HepG2 (cell line): ENCODE data around the gene FITM1. TPM values are rescaled to one million over a fixed set of nuclear protein-coding genes. Genes with fewer than 3 reads are reported as not detected.

Experiments
- ATF3 ChIP-seq: sonication (generic); formaldehyde crosslinking; IDR thresholded peaks from 2 replicates; pipeline ENCODE4 v1.4.0; 2020; ENCODE audit warnings: missing genetic modification reagents
- ATM ChIP-seq: fragments of 450-650 bp; IDR thresholded peaks from 2 replicates; pipeline ENCODE4 v1.7.1; 2017; ENCODE audit warnings: mild to moderate bottlenecking, borderline replicate concordance
- EEA1 ChIP-seq: sonication (generic); formaldehyde crosslinking; IDR thresholded peaks from 2 replicates; pipeline ENCODE4 v1.5.1; 2020; ENCODE audit warnings: mild to moderate bottlenecking, missing genetic modification reagents, borderline replicate concordance
- FOXA3 ChIP-seq: IDR thresholded peaks from 2 replicates; pipeline ENCODE4 v1.6.1; 2016; ENCODE audit warnings: missing genetic modification reagents, missing compliant biosample characterization
- MBD4 ChIP-seq: IDR thresholded peaks from 2 replicates; pipeline ENCODE4 v1.6.1; 2012; ENCODE audit warnings: low read length, inconsistent platforms, borderline replicate concordance
- MBNL3 ChIP-seq: fragments of 250-450 bp; sonication (Bioruptor Pico); conservative IDR thresholded peaks from 2 replicates; pipeline ENCODE4 v1.8.0; 2022; ENCODE audit warnings: mild to moderate bottlenecking, inconsistent platforms
- NFE2L1 ChIP-seq: sonication (generic); formaldehyde crosslinking; IDR thresholded peaks from 2 replicates; pipeline ENCODE4 v1.4.0; 2020; ENCODE audit warnings: missing genetic modification reagents, mild to moderate bottlenecking, borderline replicate concordance
- PAX8 ChIP-seq: sonication (generic); formaldehyde crosslinking; IDR thresholded peaks from 2 replicates; pipeline ENCODE4 v1.8.0; 2022; ENCODE audit warnings: mild to moderate bottlenecking, missing genetic modification reagents, borderline replicate concordance
- POLR2A ChIP-seq, 2 experiments: IDR thresholded peaks; 2 replicates each; pipeline ENCODE4 v1.6.1; 2011; ENCODE audit warnings: low read depth in 2 of 2, low read length in 2 of 2, mild to moderate bottlenecking in 1 of 2, moderate library complexity in 1 of 2; ENCODE audit not compliant: insufficient read depth in 1 of 2
- XRCC5 ChIP-seq: fragments of 200-400 bp; formaldehyde crosslinking; optimal IDR thresholded peaks from 2 replicates; pipeline ENCODE3; 2017; ENCODE audit warnings: mild to moderate bottlenecking, low read length
- ZBTB2 ChIP-seq: sonication (generic); formaldehyde crosslinking; IDR thresholded peaks from 2 replicates; pipeline ENCODE4 v1.8.0; 2022; ENCODE audit warnings: low read depth, missing genetic modification reagents
- ZBTB7B ChIP-seq: sonication (generic); formaldehyde crosslinking; IDR thresholded peaks from 2 replicates; pipeline ENCODE4 v1.4.0; 2020; ENCODE audit warnings: missing genetic modification reagents
- ZKSCAN5 ChIP-seq: sonication (generic); formaldehyde crosslinking; IDR thresholded peaks from 2 replicates; pipeline ENCODE4 v1.5.1; 2020; ENCODE audit warnings: mild to moderate bottlenecking, missing genetic modification reagents
- ZNF263 ChIP-seq: sonication (generic); formaldehyde crosslinking; IDR thresholded peaks from 2 replicates; pipeline ENCODE4 v1.4.0; 2020; ENCODE audit warnings: missing genetic modification reagents
- ZNF484 ChIP-seq: sonication (generic); formaldehyde crosslinking; IDR thresholded peaks from 2 replicates; pipeline ENCODE4 v1.5.1; 2020; ENCODE audit warnings: mild to moderate bottlenecking, low read depth, missing genetic modification reagents, borderline replicate concordance
- ZNF496 ChIP-seq: sonication (generic); formaldehyde crosslinking; IDR thresholded peaks from 2 replicates; pipeline ENCODE4 v1.8.1; 2023; ENCODE audit warnings: mild to moderate bottlenecking, moderate library complexity, missing genetic modification reagents; ENCODE audit not compliant: insufficient replicate concordance
- ZNF629 ChIP-seq: sonication (generic); formaldehyde crosslinking; conservative IDR thresholded peaks from 2 replicates; pipeline ENCODE4 v1.5.0; 2020; ENCODE audit warnings: missing genetic modification reagents
- ZNF781 ChIP-seq: sonication (generic); formaldehyde crosslinking; IDR thresholded peaks from 2 replicates; pipeline ENCODE4 v1.5.1; 2020; ENCODE audit warnings: borderline replicate concordance, mild to moderate bottlenecking, missing genetic modification reagents; ENCODE audit errors: not compliant biosample characterization
- polyA plus RNA-seq, 8 experiments: library from polyadenylated mRNA; depleted of rRNA in 3 of 8; stranded (reverse) in 7 of 8; unstranded in 1 of 8; fragments of >200 nt; fragmentation: Illumina TruSeq in 4 of 8; extraction: Trizol in 4 of 8; gene quantifications; 2 replicates each; pipeline versions ENCODE4 v1.2.1 to v1.2.3, GENCODE V29; 2011 to 2016; ENCODE audit warnings: low read depth in 4 of 8, missing spikeins in 1 of 8, mixed read lengths in 1 of 8; ENCODE audit not compliant: insufficient read depth in 1 of 8
- total RNA-seq, 5 experiments: library from RNA; depleted of rRNA; stranded (reverse); fragments of >200 nt; fragmentation: Illumina TruSeq; extraction: Trizol; gene quantifications; 2 replicates each; pipeline ENCODE4 v1.2.3, GENCODE V29; 2016; ENCODE audit warnings: low read depth in 1 of 5
- TF ChIP-seq, protein P1 (sequence below): sonication (generic); formaldehyde crosslinking; IDR thresholded peaks from 2 replicates; pipeline ENCODE4 v1.4.0; 2020; ENCODE audit warnings: mild to moderate bottlenecking, missing genetic modification reagents
- TF ChIP-seq, protein P2 (sequence below): IDR thresholded peaks from 2 replicates; pipeline ENCODE4 v1.6.1; 2016

The FITM1 gene
- total and polyA plus RNA-seq, 2 of the 13 experiments (the other 11 are each of a cell fraction or from before 2014, with no cell fraction given): 2.7 to 5.8 TPM

DNA sequence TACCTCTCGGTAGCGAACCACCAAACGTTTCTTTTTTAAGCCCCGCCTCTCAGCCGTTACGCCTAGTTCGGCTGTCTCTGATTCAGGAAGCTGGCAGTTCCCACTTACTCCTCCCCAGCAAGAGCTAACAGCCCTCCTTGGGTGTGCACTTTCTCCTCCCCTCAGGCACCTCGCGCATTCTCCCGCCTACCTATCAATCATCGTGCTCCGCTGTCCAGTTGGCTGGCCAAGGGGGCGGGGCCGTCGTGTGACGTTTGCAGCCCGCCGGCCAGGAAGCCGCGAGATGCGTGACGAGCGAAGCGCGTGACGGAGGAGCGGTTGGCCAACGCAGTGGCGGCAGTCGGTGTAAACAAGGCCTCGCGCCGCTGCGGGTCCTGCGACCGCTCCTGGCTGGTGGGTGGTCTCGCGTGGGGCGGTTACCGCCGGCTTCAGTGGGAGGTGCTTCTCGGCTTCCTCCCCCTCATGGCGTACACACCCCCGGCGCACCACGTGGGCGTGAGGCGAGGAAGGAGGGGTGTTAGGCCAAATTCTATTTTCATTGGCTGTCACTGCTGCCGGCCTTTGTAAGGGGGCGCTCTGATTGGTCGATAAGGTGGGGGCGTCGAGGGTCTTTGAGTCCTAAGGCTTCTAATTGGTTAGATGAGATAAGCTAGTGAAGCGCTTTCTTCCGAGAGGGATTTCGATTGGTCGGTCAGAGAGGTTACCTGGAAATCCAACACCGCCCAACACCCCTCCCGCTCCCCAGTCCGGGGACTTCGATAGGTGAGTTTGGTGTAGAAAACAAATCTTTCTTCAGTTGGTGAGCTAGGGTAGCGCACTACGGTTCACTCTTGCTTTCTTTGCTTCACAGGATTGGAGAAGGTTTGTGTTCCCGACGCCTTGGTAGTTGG lies 15.7 kb upstream of the FITM1 start, which contains the start of the genes DCAF11 and NRL (continued):
- TF ChIP-seq, protein P1, sequence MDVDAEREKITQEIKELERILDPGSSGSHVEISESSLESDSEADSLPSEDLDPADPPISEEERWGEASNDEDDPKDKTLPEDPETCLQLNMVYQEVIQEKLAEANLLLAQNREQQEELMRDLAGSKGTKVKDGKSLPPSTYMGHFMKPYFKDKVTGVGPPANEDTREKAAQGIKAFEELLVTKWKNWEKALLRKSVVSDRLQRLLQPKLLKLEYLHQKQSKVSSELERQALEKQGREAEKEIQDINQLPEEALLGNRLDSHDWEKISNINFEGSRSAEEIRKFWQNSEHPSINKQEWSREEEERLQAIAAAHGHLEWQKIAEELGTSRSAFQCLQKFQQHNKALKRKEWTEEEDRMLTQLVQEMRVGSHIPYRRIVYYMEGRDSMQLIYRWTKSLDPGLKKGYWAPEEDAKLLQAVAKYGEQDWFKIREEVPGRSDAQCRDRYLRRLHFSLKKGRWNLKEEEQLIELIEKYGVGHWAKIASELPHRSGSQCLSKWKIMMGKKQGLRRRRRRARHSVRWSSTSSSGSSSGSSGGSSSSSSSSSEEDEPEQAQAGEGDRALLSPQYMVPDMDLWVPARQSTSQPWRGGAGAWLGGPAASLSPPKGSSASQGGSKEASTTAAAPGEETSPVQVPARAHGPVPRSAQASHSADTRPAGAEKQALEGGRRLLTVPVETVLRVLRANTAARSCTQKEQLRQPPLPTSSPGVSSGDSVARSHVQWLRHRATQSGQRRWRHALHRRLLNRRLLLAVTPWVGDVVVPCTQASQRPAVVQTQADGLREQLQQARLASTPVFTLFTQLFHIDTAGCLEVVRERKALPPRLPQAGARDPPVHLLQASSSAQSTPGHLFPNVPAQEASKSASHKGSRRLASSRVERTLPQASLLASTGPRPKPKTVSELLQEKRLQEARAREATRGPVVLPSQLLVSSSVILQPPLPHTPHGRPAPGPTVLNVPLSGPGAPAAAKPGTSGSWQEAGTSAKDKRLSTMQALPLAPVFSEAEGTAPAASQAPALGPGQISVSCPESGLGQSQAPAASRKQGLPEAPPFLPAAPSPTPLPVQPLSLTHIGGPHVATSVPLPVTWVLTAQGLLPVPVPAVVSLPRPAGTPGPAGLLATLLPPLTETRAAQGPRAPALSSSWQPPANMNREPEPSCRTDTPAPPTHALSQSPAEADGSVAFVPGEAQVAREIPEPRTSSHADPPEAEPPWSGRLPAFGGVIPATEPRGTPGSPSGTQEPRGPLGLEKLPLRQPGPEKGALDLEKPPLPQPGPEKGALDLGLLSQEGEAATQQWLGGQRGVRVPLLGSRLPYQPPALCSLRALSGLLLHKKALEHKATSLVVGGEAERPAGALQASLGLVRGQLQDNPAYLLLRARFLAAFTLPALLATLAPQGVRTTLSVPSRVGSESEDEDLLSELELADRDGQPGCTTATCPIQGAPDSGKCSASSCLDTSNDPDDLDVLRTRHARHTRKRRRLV (CRISPR knock-in tag): peak; percentile 82
- TF ChIP-seq ZNF484 (CRISPR knock-in tag): no peak
- TF ChIP-seq ZNF781 (CRISPR knock-in tag): peak; percentile 97
- TF ChIP-seq NFE2L1: 0 out of 2 replicates have a peak, but pooled peaks have one; percentile 47
- peak; percentile 77 for TF ChIP-seq ZBTB7B (CRISPR knock-in tag)
- TF ChIP-seq PAX8 (CRISPR knock-in tag): peak; percentile 83; the same call in 1 of the 2 replicates
- TF ChIP-seq ATF3: peak; percentile 83
- 0 out of 2 replicates have a peak, but pooled peaks have one; percentile 38 for TF ChIP-seq ZNF629 (CRISPR knock-in tag)
- TF ChIP-seq EEA1 (CRISPR knock-in tag): peak; percentile 99
- no peak for TF ChIP-seq ZNF496 (CRISPR knock-in tag)
- TF ChIP-seq POLR2A (IDR thresholded peaks at IDR 0.05; ENCODE audit: insufficient read depth in 1 of 2, low read depth in 2 of 2, low read length in 2 of 2): peak in 1 of 2 experiments; percentile 97; a peak in 2 of 4 replicates
- no peak for TF ChIP-seq ZBTB2
- no peak for TF ChIP-seq MBNL3 (CRISPR knock-in tag)
- peak; percentile 83; the same call in 1 of the 2 replicates for TF ChIP-seq ZKSCAN5
- TF ChIP-seq, protein P2, sequence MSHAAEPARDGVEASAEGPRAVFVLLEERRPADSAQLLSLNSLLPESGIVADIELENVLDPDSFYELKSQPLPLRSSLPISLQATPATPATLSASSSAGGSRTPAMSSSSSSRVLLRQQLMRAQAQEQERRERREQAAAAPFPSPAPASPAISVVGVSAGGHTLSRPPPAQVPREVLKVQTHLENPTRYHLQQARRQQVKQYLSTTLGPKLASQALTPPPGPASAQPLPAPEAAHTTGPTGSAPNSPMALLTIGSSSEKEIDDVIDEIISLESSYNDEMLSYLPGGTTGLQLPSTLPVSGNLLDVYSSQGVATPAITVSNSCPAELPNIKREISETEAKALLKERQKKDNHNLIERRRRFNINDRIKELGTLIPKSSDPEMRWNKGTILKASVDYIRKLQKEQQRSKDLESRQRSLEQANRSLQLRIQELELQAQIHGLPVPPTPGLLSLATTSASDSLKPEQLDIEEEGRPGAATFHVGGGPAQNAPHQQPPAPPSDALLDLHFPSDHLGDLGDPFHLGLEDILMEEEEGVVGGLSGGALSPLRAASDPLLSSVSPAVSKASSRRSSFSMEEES (CRISPR knock-in tag): peak; percentile 99
- peak; percentile 94 for TF ChIP-seq FOXA3
- TF ChIP-seq XRCC5: peak; percentile 94
- TF ChIP-seq ATM: no peak
- TF ChIP-seq MBD4: no peak
- TF ChIP-seq ZNF263 (CRISPR knock-in tag): peak; percentile 87
